Gastrocnemius medialis (tissue), 4 donors: ENCODE results near the gene SNAPC4. TPM values are rescaled to one million over a fixed set of nuclear protein-coding genes. Genes with fewer than 3 reads are reported as not detected.
A peak's percentile ranks its signal among the peaks of the same experiment; 100 is the strongest.

ENCODE experiments used
- ATAC-seq, 2 donors: fragments of 150-250 bp; one replicate each; pipeline ENCODE4 v1.9.1; 2016
- DNase-seq, 2 donors: peaks; one replicate each; pipeline ENCODE4 v3.0.0-alpha.2; 2019
- H3K27ac ChIP-seq, 4 donors: fragments of 200-600 bp; sonication (generic); 1 replicate in 1 of 4; 2 replicates in 3 of 4; pipeline ENCODE4 v1.5.1; 2016 to 2018; ENCODE audit warnings: mild to moderate bottlenecking in 2 of 4, moderate library complexity in 1 of 4
- H3K27me3 ChIP-seq, 3 donors: fragments of 200-600 bp; sonication (generic) in 2 of 3; 1 replicate in 1 of 3; 2 replicates in 2 of 3; pipeline versions ENCODE4 v1.5.1 to v1.6.0; 2016 to 2019; ENCODE audit warnings: mild to moderate bottlenecking in 1 of 3, moderate library complexity in 1 of 3
- H3K36me3 ChIP-seq, 2 donors: fragments of 200-600 bp; sonication (generic) in 1 of 2; one replicate each; pipeline ENCODE4 v1.5.1; 2017 to 2018
- H3K4me1 ChIP-seq, 2 donors: fragments of 200-600 bp; sonication (generic) in 1 of 2; one replicate each; pipeline ENCODE4 v1.5.1; 2016 to 2017; ENCODE audit warnings: mild to moderate bottlenecking in 2 of 2
- H3K4me3 ChIP-seq, 4 donors: fragments of 200-600 bp; sonication (generic) in 3 of 4; 1 replicate in 1 of 4; 2 replicates in 3 of 4; pipeline ENCODE4 v1.5.1; 2016 to 2019; ENCODE audit warnings: mild to moderate bottlenecking in 2 of 4
- H3K9me3 ChIP-seq, 3 donors: fragments of 200-600 bp; sonication (generic) in 2 of 3; 1 replicate in 1 of 3; 2 replicates in 2 of 3; pipeline ENCODE4 v1.5.1; 2016 to 2019
- POLR2A ChIP-seq, 2 donors: fragments of 450-650 bp; IDR thresholded peaks; one replicate each; pipeline ENCODE4 v1.6.1; 2017; ENCODE audit warnings: antibody characterized with exemption in 2 of 2, mild to moderate bottlenecking in 2 of 2, moderate library complexity in 2 of 2
- in situ Hi-C, 4 donors: fragments of 200-750 bp; cut with MboI; loops; one replicate each; pipeline versions ENCODE4 v1.15.0 to v1.8.0; 2017; ENCODE audit warnings: low sequenced_read_pairs in 4 of 4
- intact Hi-C: fragments of 100-400 bp; cut with DNase I; formaldehyde crosslinking; loops from one replicate; pipeline ENCODE4 v1.15.1; 2023; ENCODE audit warnings: low total_unique reads
- total RNA-seq, 4 donors: library from RNA; depleted of rRNA; stranded (reverse); fragments of >200 nt; gene quantifications; one replicate each; pipeline versions ENCODE4 v1.1.0 to v1.2.3, GENCODE V29; 2016
- TF ChIP-seq, protein P1 (sequence below), 5 experiments: fragments of 450-650 bp in 3 of 5; fragments of 200-600 bp in 2 of 5; sonication (generic) in 2 of 5; IDR thresholded peaks in 4 of 5; conservative IDR thresholded peaks in 1 of 5; 1 replicate in 4 of 5; 2 replicates in 1 of 5; pipeline ENCODE4 v1.5.1; 2016 to 2019; ENCODE audit warnings: antibody characterized with exemption in 5 of 5, mild to moderate bottlenecking in 3 of 5, moderate library complexity in 3 of 5

Gene SNAPC4
- total RNA-seq, 4 donors from 2014 or later, result 2.3 to 6.0 (median 3.9) TPM

DNA sequence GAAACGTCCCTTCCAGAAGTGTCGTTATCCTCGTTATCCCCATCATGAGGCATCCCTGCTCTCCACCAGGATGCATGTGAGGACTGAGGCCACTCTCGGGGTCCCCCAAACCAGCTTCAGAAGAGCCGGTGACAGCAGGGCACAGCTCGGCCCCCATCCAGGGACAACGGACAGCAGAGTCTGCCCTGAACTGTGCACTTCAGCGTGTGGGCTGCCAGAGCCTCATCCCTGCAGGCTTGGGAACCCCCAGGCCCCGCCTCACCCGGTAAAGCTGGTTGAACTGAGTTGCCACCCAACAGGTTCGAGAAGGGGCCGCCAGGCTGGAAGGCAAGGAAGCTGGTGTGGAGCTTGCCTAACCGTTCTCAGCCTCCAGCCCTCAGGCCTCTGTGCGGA, 25.8 kb downstream of the SNAPC4 start:
- no peaks in the 10 kb centered on the region for H3K9me3 ChIP-seq
- DNase-seq (no peak), ATAC-seq (no peak)
- intact Hi-C loops, result no loop called here
- peaks cover 0 to 5% (median 0%) of the 10 kb centered on the region in 3 donors for H3K27me3 ChIP-seq
- in situ Hi-C loops, result no loop called here
- H3K27ac ChIP-seq, result no peak overlapping the region
- no peaks in the 10 kb centered on the region for H3K4me1 ChIP-seq
- peaks cover 0 to 6% of the 10 kb centered on the region in 2 donors for H3K36me3 ChIP-seq
- TF ChIP-seq, protein P1, sequence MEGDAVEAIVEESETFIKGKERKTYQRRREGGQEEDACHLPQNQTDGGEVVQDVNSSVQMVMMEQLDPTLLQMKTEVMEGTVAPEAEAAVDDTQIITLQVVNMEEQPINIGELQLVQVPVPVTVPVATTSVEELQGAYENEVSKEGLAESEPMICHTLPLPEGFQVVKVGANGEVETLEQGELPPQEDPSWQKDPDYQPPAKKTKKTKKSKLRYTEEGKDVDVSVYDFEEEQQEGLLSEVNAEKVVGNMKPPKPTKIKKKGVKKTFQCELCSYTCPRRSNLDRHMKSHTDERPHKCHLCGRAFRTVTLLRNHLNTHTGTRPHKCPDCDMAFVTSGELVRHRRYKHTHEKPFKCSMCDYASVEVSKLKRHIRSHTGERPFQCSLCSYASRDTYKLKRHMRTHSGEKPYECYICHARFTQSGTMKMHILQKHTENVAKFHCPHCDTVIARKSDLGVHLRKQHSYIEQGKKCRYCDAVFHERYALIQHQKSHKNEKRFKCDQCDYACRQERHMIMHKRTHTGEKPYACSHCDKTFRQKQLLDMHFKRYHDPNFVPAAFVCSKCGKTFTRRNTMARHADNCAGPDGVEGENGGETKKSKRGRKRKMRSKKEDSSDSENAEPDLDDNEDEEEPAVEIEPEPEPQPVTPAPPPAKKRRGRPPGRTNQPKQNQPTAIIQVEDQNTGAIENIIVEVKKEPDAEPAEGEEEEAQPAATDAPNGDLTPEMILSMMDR (IDR thresholded peaks at IDR 0.05 in 4 of 5, conservative IDR thresholded peaks at IDR 0.05 in 1 of 5), result no peak
- TF ChIP-seq POLR2A (IDR thresholded peaks at IDR 0.05), result no peak
- H3K4me3 ChIP-seq, result no peak overlapping the region

DNA sequence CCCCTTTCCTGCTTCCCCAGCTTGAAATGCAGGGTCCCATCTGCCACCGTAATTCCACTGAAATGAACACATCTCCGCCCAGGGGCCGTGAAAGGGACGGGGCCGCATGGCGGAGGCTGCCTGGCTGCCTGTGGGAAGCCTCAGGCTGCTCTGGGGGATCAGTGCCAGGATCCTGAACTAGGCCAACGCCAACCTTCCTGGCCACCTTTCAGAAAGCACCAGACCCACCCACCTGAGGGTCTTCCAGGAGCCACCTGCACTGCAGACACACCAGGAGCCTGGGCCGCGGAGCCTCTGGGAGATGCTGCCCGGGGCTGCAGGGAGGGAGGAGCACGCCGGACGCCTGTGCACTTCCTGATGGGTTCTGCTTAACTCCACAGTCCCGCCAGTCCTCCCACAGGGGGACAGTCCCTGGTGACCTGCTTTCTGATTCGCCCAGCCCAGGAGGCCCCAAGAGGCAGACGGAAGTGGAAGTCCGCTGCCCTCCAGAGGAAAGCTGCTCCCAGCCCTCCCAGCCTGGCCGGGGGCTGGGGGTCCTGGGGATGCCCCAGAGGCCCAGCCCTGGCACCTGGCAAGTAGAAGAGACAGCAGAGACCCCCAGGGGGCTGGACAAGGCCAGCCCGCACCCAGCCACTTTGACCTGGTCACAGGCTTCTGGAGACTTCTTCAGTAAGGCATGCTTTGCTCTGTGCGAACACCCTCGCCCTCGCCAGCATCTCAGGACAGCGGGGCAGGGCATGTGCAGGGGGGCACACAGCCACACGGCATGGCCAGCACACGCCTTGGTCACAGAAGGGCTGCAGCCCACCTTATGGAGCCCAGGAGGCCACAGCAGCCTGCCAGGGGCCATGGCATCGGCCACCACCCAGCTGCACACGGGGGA, 26.4 kb downstream of the SNAPC4 start, which contains the start of gene CARD9:
Gene CARD9 (minus strand): TSS at position 370 of the 883 bp plus-strand sequence. CDS start 1,591 bp downstream, outside the sequence.
- Histone ChIP-seq H3K27ac (no peak within 1 kb of the TSS), H3K4me1 (no peaks in the 10 kb centered on the region), H3K36me3 (no peaks in the 10 kb centered on the region), H3K27me3 (peaks cover 0 to 5% (median 0%) of the 10 kb centered on the region in 3 donors), H3K9me3 (no peaks in the 10 kb centered on the region), H3K4me3 (peak within 1 kb of the TSS in 2 of 4 donors; percentile 17 to 26)
- ATAC-seq, result no peak
- peak in 1 of 2 donors; percentile 13 for DNase-seq
- in situ Hi-C loops (no loop called here), intact Hi-C loops (no loop called here)
- TF ChIP-seq POLR2A (IDR thresholded peaks at IDR 0.05), result no peak
- TF ChIP-seq, protein P1 (IDR thresholded peaks at IDR 0.05 in 4 of 5, conservative IDR thresholded peaks at IDR 0.05 in 1 of 5), result no peak

DNA sequence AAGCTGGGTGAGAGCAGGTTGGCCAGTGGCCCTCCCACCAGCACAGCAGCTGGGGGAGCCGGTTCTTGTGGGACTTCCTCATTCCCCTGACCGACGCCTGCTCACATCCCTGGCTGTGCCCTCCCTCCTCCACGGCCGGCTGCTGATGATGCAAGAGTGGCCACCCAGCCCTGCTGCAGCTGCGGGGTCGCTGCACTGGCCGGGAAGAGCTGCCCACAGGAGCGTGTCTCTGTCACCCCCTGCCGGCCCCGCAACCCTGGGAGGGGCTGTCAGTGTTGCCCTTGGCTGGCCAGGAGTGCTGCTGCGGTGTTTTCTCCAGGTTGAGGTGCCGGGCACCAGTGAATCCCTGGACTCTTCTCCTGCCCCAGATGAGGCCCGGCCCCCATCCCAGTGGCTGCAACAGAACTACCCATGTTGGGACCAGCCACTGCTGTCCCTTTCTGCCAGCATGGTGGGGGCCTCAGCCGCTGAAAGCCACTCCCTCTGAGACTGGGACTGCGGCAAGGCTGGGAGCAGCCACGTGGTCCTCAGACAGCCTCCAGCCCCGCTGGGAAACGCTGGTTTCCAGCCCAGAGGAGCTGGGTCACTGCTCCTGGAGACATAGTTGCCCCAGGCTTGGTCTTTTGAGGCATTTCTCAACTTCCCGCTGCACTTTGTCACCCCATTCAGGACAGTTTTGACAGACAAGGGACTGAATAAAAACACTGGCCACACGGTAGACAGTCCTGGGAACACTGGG, 27.2 kb downstream of the SNAPC4 start:
- peak in 1 of 2 donors; percentile 34 for ATAC-seq

DNA sequence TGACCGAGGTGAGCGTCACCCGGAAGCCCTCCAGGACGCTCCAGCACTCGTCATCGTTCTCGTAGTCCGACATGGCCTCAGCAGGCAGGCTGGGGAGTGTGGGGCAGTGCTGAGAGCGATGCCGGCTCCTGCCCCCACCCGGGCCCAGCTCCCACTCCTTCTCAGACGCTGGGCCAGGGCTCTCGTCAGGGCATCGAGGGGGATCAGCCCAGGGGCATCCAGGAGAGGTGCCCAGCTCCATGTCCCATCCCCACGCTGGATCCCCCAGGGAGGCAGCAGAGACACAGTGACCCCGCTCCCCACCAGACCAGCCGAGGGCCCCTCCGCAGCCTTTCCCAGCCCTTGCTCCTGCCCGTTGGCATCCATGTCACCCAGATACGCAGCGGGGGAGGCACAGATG, 28.0 kb downstream of the SNAPC4 start:
- Histone ChIP-seq H3K4me3 (no peak overlapping the region), H3K36me3 (no peaks in the 10 kb centered on the region), H3K27ac (no peak overlapping the region), H3K4me1 (no peaks in the 10 kb centered on the region), H3K27me3 (peaks cover 0 to 5% (median 0%) of the 10 kb centered on the region in 3 donors), H3K9me3 (no peaks in the 10 kb centered on the region)
- no peak for TF ChIP-seq POLR2A (IDR thresholded peaks at IDR 0.05)
- TF ChIP-seq, protein P1 (IDR thresholded peaks at IDR 0.05 in 4 of 5, conservative IDR thresholded peaks at IDR 0.05 in 1 of 5), result no peak
- DNase-seq (no peak), ATAC-seq (no peak)
- intact Hi-C loops (no loop called here), in situ Hi-C loops (no loop called here)

More for the DNA sequence above, 27.2 kb downstream of the SNAPC4 start:
- H3K4me3 ChIP-seq, result peak overlapping the region in 2 of 4 donors; percentile 17 to 26
- no peaks in the 10 kb centered on the region for H3K9me3 ChIP-seq
- peaks cover 0 to 5% (median 0%) of the 10 kb centered on the region in 3 donors for H3K27me3 ChIP-seq
- in situ Hi-C loops, result no loop called here
- TF ChIP-seq, protein P1 (IDR thresholded peaks at IDR 0.05 in 4 of 5, conservative IDR thresholded peaks at IDR 0.05 in 1 of 5), result no peak
- no peak for TF ChIP-seq POLR2A (IDR thresholded peaks at IDR 0.05)
- H3K36me3 ChIP-seq, result no peaks in the 10 kb centered on the region
- no peak overlapping the region for H3K27ac ChIP-seq
- peak; percentile 31 to 42 for DNase-seq
- intact Hi-C loops, result no loop called here
- no peaks in the 10 kb centered on the region for H3K4me1 ChIP-seq
